GM19328 (cell line): Measurements from ENCODE around the gene SND1.

ENCODE experiments used
- ATAC-seq: cut with Tn5 transposase; IDR thresholded peaks from one replicate; pipeline ENCODE4 v1.9.1; 2021; ENCODE audit warnings: mild to moderate bottlenecking, moderate library complexity; ENCODE audit not compliant: unreplicated experiment

Gene SND1

GRCh38 chr7:127764681-127765080 lies 112.7 kb downstream of the SND1 start:
- ATAC-seq, result no peak

GRCh38 chr7:127765150-127765549 lies 113.2 kb downstream of the SND1 start:
- ATAC-seq, result no peak

- ATAC-seq, result no peak
These were observed 115.0 kb downstream of the SND1 start for GRCh38 chr7:127766831-127767459.

- no peak for ATAC-seq
These were observed 116.2 kb downstream of the SND1 start for GRCh38 chr7:127768241-127768640.

- no peak for ATAC-seq
These were observed 117.1 kb downstream of the SND1 start for GRCh38 chr7:127769137-127769536.

- no peak for ATAC-seq
These were observed 117.9 kb downstream of the SND1 start for GRCh38 chr7:127769696-127770400.

- ATAC-seq, result no peak
These were observed 118.9 kb downstream of the SND1 start for GRCh38 chr7:127770885-127771284.

GRCh38 chr7:127771707-127772106 lies 119.7 kb downstream of the SND1 start:
- ATAC-seq, result no peak

DNA sequence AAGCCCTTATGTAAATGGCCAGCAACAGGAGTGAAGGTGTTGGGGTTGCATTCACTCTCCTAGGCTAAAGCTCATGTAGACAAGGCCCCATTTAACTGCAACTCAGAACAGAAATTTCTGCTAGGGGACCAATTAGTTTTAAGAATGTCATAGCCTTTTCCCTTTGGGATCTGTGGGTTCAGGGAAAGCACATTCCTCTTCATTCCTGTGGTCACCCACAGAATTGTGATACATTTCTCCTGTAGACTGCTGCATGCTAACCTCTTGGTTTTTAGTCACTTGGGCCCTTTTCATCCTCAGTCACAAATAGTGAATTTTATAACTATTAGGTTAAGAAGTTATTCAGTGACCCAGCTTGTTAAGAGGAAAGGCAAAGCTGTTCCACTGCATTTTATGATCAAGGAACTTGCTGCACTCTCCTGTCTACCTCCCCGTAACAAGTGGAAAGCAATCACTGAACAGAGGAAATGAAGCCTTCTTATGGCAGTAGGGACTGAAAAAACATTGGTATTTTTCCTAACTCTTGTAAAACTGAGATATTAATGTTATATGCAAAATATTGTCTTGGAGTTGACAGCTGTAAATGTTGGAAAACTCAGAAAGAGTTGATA lies 124.9 kb downstream of the SND1 start:
- ATAC-seq, result no peak

DNA sequence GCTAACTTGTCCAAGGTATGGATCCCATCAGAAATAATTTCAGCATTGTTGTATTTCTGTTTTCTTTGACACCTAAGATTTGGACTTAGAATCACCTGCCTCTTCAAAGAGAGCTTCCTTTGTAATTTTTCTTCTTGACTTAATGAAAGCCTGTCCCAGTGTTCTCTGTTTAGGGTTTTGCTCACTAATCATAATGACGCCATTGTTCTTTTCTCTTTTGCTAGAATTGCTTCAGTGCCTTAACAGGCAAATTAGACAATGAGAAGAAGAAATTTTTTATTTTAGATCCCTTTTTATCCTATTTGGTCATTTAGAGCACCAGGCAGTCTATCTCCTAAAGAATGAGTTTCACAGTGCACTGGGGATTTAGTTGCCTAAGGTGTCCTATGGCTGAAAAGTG lies 128.5 kb downstream of the SND1 start:
- no peak for ATAC-seq

DNA sequence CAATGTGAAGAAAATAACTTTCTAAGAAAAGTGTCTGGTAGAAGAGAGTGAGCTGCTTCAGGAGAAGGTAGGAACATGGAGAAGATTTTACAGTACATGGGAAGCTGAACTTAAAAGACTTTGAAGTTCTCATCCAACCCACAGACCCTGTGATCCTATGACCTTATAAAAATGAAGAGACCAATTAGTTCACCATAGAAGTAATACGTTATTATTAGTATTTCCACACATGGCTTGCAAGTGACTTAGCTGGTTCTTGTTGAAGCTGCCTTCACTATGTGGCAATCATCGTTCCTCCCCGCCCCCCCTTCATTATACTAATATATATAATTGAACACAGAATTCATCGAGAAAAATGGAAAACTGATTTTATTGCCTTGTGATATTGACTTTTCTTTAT lies 129.1 kb downstream of the SND1 start:
- no peak for ATAC-seq

DNA sequence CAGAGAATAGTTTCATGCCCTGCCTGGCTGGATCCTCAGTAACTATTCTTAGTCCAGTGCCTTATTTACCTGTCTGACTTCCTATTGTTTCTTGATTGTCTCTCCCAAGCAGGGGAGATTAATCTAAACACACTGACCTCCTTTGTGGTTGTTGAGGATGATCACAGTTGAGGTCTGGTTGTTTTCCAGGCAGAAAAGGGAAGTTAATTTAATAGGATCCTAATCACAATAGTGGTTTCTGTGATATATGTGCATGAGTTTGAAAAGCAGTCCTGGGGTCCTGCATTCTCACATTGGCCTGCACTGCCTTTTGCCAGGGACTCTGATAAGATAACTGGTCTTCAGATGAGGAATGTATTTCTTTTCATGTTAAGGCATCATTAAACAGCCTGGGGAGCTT lies 130.1 kb downstream of the SND1 start:
- no peak for ATAC-seq

DNA sequence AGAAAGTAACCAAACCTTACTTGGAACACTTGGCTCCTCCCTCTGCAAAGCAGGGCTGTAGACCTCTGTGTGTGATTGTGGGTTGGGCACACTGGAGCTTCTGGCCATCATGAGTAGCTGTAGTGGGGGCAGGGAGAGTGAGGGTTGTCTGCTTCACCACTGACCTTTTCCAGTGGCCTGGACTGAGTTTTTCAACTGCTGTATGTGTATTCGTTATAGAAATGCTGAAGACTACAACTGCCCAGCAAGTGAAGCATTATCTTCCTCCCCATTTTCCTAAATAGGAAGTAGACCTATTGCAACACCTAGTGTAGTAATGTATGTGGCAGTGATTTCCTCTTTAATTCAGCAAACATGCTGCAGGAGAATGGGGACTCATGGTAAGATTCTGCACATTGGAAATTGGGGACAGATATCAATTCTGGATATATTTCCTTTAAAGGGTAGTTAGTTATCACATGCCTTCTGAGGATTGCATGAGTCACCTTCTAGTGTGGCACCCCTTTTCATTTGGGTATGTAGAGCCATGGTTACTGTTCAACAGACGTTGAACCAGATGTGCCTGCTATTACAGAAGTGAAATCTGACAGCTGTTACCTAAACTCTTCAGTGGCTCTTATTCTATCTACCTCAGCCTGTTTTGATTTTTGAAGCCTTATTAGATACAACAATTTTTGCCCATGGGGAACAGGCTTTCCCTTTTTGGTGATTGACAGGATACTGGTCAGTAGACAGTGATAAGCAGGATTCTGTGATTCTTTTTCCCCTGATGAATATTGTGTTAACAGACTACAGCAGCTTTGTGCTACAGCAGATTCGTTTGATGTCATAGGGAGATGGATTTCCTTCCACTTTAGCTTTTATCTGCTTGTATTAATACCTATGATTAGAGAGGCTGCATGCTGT lies 130.9 kb downstream of the SND1 start:
- peak; percentile 70 for ATAC-seq

DNA sequence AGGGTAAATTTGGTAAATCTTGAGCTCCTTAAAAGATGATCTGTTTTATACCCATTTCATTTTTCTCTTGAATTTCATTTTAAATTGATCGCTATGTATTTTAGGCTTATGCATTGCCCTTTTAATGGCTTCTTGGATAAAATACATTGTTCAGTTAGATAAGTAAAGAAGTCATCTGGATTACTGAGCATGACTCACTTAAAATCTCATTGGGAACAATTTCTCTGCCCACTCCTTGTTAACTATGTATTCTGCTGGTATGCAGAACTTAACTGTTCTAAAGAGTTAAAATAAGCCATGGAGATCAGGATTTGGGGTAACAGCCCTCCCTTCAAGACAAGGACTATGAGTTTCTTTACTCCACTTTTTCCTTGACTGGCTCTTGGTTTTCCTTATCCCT lies 134.2 kb downstream of the SND1 start:
- no peak for ATAC-seq

DNA sequence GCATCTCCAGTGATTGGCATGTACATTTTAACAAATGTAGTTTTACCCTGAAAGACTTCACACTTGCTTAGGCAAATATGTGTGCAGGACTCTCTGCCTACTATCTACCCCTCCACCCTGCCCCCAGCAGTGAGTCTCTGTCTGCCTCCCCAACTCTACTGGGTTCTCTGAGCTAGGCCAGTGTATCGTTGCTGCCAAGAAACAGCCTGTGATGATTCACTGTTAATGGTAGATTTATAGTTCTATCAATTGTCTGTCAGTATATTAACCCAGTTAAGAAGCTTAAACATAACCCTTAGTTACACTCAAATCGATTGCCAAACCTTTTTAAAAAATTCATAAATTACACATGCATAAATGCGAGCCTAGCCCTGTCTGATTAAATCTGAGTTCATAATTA lies 137.0 kb downstream of the SND1 start:
- ATAC-seq, result no peak

DNA sequence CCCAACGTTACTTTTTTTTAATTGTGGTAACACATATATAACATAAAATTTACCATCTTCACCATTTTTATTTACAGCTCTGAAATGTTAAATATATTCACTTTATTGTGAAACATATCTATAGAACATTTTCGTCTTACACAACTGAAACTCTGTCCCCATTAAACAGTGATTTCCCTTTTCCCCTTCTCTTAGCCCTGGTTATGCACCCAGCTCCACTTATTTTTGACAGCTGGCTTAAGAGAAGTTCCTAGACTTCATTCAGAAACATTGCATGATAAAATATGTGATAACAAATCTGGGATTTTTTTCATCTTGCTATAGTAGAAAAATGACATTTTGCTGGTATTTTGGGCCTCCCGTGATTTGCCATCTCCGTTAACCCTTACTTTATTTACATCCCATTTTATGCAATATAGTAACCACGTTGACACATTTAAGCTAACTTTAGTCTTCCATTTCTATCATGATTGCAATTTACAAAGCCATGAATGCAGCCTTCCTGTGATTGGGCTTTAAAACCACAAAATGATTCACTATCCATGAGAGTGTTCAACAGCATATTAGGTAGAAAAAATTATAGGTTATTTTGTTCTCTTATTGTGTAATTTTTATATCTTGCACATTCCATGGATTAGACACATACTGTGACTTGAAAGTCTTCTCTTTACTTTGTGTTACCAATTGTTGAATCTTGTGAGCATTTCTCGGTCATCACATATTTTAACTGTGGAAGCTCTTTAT lies 139.6 kb downstream of the SND1 start:
- ATAC-seq, result no peak

- ATAC-seq, result no peak
These were observed 140.7 kb downstream of the SND1 start for GRCh38 chr7:127792528-127793342.

- no peak for ATAC-seq
These were observed 141.6 kb downstream of the SND1 start for GRCh38 chr7:127793582-127793981.

DNA sequence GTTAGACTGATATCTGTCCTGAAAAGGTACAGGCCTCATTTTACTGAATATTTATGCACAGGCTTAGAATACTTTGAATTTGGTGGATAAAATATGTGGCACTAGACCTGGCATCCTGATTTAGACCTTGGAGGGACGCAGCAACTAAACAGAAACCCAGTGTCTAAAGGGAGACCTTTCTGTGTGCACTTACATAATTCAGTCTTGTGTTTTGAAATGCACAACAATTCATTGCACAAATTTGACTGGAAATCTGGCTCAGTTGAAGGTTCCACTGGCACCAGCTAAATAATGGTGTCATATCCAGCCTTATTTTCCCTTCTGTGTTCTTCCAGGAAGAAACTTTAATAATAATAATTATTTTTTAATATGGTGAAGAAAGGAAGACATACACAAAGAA lies 142.1 kb downstream of the SND1 start:
- no peak for ATAC-seq

DNA sequence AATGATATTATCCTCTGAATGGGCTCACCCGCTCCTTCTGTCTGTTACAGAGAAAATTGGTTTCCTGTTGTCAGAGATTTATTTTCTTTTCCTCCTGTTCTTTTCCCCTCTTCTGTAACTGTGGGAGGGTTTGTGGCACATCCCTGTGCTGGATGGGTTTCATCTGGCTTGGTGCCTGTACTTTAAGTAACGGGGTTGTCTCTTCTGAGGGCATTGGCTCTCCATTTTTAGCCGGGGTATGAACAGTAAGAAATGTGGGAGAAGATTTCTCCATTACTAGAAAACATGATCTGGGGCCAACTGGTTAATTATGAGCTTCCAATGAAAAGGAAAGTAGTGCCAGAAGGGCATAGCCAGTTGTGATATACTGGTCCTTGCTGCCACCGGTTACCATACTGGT lies 142.6 kb downstream of the SND1 start:
- ATAC-seq, result no peak
